ENCODE data around the gene PTPRE.
"Not testable (repeated sequence)": the region's sequence is repeated elsewhere in the genome, so short reads cannot be mapped to it uniquely, and the experiment has no call there.

Gene PTPRE

DNA sequence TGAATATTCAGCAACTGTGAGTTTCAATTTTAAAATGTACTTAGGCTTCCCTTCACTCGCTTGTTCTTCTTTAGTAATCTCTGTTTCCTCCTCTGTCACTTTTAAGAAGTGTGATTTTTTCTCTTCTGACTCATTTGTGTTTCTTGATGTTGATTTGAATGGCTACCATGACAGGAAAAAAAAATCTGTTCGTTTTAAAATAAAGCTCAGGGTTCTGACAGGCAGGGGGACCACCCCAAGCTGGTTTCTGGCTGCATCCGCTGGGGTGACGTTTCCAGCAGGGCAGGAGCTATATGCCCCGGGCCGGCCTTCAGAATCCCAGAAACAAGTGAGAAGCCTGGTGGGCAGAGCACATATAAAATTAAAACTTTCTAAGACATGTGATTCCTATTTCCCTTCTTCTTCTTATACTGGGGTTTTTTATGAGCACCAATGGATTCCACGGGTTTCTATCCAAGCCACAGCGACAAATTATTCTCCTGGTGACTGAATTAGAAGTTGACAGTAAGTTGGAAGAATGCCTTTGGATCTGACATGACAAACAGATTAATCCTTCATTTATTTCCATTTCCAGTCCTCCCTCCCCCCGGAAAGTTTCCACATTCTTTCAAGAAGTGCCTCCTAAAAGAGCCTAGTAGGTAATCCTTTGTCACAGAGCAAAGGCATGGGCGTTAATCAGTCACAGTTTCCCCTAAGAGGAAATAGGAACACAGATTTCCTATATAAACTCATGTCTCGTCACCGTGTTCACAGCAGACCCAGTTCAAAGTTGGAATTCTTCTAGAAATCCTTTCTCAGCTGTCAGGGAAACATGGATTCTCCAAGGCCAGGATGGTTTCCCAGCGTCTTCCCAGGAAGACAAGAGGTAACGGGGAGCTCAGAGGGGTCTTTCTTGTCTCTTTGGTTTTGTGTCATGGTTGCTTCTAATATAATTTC lies 79.9 kb downstream of the PTPRE start:
- DNase-seq: no peak

DNA sequence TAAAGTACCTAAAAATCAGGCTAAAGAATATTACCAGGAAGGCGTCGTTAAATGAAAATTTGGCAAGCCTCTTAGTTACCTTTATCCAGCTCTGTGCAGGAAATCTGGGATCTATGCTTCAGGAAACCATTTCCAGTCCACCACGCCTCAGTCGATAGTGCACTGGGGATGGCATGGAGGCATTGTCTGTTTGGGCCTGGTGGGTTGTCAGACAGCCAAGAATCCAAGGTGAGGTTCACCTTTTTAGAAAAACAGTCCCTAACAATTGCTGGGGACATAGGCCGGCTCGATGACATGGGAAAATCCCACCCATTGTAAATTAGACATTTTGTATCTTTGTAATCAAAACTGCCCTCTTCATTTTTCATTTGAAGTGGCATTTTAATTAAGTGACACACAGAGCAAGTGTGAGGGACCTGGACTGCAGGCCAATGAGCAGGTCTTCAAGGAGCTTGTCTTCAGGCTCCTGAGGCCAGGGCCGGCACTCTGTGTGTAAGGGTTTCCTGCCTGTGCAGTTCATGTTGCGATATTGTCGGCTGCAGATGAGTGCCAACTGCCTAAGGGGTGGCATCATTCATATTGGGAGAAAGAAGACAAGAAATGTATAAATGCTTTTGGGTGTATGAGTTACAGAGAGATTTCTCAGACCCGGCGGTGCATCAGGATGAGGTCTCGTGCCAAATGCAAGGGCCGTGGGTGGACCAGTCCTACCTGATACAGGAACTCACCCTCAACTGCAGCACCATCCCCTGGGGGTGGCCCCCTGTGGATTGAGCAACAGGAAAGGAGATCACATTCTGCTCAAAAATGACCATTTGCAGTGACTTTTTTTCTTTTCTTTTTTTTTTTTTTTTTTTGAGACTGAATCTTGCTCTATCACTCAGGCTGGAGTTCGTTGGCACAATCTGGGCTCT lies 80.8 kb downstream of the PTPRE start:
- DNase-seq: no peak

DNA sequence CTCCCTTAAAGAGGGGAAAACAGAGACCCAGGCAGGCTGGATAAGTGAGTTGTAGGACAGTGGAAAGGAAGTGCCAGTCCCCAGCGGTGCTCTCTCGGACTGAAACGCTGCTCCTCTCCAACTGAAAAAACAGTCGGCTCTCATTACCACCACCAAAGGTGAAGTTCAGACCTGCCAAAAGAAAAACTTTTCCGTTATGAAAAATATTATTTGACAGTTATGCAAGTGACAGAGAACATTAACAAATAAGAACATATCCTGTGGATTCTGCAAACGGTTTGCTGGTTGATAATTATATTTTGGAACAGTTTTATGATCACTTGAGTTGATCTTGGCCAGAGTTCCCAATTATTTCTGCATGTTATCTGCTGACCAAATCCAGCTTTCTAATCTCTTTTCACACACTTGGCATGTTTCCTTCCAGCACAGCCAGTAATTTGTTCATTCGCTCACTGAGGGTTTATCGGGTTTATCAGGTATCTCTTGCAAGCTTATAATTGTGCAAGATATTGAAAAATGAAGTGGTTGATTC lies 82.6 kb downstream of the PTPRE start:
- DNase-seq: no peak

DNA sequence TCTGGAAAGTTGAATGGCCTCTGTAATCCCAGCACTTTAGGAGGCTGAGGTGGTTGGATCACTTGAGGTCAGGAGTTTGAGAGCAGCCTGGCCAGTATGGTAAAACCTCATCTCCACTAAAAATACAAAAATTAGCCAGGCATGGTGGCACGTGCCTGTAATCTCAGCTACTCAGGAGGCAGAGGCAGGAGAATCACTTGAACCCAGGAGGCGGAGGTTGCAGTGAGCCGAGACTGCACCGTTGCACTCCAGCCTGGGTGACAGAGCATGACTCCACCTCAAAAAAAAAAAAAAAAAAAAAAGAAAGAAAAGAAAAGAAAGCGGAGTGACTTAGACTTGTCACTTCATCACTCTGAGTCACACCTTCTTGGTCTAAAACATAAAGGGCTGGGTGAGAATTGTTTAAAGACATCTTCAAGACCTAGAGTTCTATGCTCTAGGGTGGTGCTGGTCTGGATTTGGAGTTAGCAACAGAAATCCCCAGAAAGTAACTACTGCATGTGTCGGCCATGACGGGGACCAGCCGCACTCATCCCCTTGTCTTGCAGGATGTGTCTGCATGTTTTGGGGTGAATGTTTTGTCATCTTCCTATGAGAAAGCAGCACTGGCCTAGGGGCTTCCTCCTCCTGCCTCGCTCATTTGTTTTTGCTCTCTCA lies 83.4 kb downstream of the PTPRE start:
- not testable (repeated sequence) for DNase-seq

DNA sequence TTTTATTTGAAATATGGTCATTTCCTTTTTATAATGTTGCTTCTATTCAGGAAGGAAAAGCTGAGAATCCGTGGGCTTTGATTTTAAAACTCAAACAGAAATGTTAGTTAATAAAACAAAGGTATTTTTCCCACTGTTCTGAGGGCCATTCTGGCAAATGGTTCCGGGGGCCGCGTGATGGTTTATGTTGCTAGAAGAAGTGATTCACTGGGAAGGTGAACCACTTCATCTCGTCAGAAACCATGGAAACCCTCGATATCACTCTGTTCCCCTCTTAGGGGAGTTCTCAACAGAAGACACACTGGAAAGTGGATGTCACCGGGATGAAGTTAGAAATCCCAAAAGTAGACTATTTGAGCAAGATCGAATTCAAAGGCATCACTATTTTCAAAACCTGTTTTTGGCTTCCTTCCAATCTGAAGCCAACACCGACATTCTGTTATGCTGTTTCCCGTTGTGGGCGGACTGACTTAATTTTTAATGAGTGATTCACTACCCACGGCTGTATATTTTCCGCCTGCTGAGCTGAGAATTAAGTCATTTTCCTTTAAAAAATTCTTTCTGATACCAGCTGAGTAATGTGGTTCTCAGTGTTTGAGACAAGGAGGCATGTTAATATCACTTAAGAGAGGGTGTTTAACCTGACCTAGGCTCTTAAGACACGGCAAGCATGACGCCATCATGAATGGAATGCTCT lies 84.1 kb downstream of the PTPRE start:
- no peak for DNase-seq

DNA sequence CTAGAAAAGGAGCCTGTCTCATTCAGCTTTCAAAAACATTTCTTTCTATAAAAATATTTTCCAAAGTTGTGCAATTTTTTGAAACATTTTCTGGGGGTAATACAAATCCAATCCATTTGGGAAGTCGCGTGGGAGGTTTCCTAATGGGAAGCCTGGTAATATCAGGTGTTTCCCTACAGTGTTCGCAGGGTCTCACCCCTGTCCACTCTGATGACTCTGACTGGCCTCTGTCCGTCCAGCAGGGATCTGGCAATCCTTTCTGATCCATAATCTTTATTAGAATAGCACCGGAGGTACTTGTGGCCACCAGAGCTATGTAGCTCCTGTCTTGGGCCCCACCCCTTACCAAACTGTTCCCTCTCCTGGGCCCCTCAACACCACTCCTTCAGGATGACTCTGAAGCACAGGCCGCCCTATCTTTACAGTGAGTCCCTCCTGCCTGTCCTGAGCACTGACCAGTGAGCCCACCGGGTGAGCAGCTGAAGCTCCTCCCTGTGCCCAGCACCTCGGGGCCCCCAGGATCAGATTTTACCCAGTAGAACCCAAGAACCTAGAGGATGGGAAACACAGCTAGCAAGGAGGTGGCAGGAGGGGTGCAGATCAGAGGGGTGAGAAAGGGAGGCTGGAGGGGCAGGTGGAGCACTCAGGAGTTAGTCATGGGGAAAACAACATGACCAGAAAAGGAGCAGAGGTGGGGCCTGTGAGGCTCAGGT lies 84.8 kb downstream of the PTPRE start:
- DNase-seq: no peak

DNA sequence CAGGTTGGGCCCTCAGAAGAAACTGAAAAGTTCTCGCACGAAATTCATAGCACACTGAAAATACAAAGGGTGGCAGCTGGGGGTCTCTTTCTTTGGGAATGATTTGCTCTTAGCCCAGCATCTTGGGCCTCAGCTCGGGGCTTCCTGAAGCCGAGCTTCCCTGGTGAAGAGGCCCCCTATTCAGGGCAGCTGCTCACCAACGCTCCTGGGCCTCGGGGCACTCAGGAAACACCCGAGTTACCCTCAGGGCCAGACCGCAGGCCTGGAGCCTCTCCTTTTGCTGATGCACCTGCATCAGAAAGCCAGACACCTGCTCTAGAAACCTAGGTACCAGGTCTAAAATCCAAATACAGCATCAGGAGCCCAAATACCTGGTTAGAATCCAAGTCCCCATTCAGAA lies 85.5 kb downstream of the PTPRE start:
- no peak for DNase-seq

DNA sequence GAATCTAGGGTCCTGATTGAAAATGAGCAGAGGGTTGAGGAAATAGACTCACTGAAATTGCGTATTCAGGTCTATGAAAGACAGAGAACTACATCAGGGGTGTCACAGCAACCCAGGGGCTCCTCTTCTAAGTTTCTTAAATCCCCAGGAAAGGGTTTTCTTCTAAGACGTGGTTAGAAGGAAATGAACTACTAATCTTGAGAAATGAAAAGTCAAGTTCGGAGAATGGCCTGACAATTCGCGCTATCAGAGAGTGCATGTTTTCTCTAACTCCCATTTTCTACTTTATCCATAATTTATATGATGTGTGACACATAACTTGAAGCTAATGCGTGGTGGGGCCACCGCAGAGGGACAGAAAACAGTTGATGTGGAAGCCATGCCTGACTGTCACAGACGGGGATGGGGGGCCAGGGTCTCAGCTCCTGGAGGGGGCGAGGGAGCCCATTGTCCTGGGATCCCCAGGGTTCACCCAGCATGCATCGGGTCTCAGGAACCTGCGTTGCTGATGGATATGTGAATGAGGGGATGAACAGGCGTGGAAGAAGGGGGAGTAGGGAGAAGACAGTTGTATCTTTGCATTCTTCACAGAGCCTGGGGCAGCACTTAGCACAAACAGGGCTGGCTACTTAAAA lies 86.3 kb downstream of the PTPRE start:
- DNase-seq: no peak

DNA sequence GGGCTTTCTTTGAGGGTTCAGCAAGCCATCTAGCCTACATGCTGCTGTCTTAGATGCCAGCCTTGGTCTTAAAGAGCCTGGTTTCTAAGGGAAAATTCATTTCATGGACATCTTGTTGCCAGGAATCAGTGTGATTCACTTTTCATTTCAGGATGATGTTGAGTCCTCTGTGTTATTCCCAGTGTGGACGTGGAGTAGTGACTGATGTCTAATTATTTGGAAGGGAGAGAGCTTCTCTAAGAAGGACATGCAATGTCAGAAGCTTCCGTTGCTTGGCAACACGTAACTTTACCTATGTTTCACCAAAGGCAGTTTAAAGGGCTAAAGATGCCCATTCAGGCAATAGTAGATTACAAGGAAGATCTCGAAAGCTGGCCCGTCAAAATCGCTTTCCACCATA lies 89.0 kb downstream of the PTPRE start:
- no peak for DNase-seq

DNA sequence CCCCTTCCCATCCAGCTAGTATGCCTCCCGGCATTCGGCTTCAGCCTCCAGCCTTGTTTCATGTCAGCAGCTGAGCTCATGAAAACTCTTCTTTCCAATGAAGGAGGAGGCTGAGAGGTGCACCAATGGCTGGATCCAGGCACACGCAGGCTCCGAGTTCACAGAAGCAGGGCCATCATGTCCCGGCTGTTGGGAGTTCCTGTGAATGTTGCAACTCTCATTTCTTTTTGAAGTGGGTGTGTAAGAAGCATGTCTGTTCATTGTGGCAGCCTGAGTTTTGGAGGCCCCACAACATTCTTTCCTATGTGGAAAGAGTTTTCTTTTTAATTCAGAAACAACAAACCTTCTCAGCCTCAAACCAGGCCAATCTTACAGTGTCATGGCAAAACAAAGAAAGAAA lies 89.7 kb downstream of the PTPRE start:
- DNase-seq: no peak

DNA sequence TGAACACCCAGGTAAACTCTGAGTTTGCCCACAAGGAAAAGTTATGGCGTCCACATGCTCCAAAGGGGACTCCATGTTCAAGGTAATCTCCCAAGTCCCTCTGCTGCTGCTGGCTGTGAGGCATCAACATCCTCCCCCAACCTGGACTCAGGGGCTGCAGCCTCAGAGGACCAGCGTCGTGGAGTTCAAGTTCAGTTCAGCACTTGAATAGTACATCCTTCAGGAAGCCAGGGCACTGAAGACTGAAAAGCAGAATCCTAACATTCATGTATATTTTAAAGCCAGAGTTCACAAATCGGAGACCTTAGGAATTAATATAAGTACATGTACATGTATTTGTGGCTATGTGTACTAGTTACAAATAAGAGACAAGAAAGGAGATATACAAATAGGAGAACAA lies 90.4 kb downstream of the PTPRE start:
- no peak for DNase-seq

DNA sequence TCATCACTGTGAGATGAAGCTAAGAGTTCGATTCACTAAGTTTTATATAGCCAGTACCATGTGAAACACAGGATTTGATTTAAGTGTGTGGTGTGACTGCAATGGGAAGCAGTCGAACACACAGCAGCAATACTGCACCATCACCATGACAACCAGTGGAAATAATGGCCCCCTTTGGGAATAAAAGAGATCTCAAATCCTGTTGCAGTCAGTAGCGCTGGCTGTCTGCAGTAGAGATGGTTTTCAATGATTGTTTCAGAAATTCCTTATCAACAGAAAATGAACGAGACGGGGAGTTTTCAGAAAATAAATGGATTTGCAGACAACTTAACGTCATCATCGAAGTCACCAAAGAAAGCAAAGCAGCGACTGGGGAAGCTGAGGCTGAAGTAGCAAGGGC lies 91.0 kb downstream of the PTPRE start:
- no peak for DNase-seq

DNA sequence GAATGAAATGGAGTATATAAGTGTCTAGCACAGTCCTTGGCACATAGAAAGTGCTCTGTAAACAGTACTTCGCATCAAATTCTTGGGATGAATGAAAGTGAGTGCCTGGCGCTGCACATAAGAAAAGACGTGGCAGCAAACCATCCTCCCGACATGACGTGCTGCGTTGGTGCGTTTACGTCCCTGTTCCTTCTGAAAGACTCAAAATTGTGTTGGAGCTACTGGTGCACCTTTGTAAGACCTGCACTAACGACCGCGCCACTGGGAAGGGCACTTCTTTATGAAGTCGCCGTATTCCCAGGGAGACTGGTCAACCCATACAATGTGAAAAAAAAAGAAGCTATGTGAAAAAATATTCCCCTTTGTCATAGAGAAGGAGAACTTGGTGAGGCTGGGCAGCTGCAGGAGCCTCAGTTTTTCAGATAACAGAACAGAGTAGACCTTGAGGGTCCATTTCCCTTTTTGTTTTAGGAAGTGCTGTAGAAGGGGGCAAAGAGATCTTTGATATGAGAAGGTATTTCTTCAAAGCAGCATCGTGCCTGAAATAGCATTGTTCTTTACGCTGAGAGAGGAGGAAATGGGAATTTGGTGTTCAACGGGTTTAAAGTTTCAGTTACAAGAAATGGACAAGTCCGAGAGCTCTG lies 91.7 kb downstream of the PTPRE start:
- DNase-seq: no peak

DNA sequence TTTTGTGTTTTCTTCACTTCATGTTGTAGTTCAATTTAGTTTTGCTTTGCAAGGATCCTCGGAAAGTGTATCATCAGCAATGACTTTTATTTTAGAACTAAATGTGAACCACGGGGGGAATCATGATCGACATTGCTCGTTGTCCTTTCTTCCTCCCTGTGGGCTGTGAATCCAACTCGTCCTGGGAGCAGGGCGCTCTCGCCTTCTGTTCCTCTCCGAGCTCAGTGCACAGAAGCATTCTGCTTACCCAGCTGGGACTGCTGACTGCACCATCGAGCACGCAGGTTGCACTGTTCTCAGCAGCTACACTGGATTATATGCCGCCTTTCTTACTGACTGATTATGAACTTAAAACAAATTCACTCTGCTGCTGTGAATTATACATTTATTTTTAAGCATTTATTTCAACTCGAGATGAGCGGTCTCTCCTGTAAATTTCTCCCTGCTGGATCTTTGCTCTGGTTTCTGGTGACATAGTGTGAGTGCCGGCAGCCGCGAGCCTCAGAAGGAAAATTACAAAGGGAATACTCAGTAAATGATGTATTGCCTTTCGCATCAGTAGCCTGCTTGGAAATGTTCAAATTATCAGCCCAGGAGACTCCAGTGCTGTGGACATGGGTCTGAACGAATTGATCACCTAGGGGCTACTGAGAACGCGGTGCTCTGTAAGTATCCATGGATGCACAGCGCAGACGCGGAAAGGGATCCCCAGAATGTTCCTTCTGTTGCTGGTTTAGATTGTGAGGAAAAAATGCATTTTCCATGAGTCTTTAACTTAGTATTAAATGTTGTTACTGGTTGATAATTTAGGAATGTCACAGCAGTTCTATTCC lies 92.6 kb downstream of the PTPRE start:
- DNase-seq: no peak

DNA sequence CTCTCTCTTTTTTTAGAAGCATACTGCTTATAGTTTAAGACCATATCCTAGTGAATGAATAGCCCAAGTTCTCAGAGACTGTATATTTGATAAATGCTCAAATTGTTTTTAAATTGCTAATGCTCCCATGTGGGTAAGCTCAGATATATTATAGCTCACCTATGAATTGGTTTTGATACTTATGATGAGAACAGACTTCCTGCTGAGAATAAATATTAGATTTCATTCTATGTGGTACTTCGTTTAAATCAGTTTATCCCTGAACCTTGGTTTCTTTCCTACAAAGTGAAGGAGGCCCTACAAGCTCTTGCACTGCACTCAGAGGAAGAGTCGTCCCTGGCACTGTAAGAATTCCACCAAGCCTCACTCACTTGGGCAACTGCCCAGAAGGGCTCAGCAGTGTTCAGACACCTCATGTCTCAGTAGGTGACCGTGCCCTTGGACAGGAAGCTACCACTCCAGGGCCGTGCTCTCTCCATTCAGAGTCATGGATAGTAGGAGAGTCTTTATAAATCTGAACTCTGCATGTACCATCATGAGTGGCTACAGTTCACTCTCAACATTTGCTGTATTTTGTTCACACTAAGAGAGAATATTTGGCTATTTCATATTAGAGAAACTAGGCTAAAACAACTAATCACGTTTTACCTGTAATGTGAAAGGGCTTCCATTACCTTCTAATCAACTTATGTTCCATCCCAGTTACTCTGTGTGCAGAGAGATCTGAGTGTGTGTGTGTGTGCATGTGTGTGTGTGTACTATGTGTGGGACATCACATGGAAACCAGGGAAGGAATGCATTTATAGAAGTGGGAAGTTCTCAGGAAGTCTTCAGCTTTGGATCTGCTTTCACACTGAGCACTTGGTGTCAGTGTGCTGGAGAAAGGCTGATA lies 93.8 kb downstream of the PTPRE start:
- DNase-seq: no peak

DNA sequence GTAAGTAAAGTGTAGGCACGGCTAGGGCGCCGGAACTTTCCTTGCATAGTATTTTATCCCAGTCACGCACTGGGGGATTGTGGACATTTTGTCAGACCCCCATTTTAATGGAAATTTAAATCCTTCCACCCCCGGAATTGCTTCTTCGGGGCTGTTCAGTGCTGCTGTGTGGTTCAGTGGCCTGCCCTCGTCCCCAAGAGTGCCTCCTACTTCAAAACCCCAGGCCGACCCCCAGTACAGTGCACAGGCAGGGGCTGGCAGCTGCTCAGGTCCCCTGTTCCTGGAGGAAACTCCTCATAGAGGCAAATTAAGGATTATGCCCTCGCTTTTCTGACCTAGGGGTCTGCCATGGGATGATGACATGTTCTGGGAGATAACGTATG lies 94.5 kb downstream of the PTPRE start:
- DNase-seq: no peak

DNA sequence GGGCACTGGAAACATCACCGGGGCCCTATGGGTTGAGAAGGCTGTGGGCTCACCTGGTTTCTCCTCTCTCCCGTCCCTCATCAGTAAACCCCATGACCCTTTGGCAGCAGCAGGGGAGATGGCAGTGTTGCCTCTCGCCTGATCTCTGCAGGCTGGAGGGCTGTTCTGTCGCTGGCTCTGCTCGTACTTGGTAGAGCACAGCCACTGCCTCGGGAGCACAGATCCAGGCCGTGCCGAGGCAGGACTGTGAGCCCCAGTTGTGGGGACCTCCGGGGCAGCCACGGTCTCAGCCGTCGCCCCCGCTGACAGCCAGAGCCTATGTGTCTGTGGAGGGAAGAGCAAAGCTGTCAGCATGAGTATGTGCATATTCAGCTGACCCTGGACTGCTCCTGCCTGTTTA lies 94.9 kb downstream of the PTPRE start:
- no peak for DNase-seq

DNA sequence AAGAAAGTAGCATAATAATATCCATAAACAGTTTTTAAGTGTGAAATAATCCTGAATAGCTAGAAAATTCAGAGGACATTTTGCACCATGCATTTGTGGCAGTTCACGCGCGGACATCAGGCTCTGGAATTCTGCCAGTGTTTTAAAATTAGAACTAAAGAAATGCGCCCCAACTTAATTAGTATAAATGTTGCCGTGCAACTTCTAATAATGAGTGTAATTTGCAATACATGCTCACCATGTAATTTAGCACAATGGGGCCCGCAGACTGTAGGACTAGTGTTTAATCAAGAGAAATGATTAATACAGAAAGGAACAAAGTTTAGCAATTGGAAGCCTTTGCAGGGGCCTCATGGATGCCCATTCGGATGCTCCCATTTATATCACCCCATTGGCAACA lies 96.6 kb downstream of the PTPRE start:
- no peak for DNase-seq

DNA sequence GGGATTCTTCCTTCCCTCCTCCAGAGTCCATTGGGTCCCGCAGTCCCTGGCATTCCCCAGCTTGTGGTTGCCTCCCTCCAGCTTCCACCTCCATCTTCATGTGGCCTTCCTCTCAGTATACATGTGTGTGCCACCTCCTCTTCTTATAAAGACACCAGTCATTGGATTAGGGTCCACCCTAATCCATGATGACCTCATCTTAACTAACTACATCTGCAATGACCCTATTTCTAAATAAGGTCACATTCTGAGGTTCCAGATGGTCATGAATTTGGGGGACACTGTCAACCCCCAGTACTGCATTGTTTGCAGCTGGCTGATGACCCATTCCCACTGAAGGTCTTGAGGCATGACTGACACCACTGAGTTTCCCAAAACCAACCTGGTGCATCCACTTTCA lies 99.0 kb downstream of the PTPRE start:
- no peak for DNase-seq

Measured in NCI-H187 (cell line).